GM12878 (cell line): Measurements from ENCODE around the gene ERP44. TPM values are rescaled to one million over a fixed set of nuclear protein-coding genes. Genes with fewer than 3 reads are reported as not detected.

Source experiments
- ATAC-seq: fragments of 200-7000 bp; cut with Tn5 transposase; 3 replicates; pipeline ENCODE4 v1.9.1; 2020; ENCODE audit warnings: mild to moderate bottlenecking, moderate library complexity
- BruUV-seq: library from RNA; stranded (reverse); fragments of 400-500 nt; replicated peaks from 2 replicates; lab custom pipeline; 2021; lab: Mats Ljungman, UMichigan
- CTCF ChIA-PET: fragments of 300-600 bp; sonication (Branson Sonifier 250); formaldehyde crosslinking; extraction: SDS; loops from one replicate; lab custom pipeline; 2021; ENCODE audit warnings: inconsistent platforms; lab: Yijun Ruan, JAX
- POLR2A ChIA-PET: fragments of 350-600 bp; formaldehyde crosslinking; extraction: SDS; loops from one replicate; lab custom pipeline; 2021; ENCODE audit warnings: inconsistent platforms; lab: Charles Lee
- RAD21 ChIA-PET: fragments of 300-600 bp; sonication (Branson Sonifier 250); formaldehyde crosslinking; loops from one replicate; lab custom pipeline; 2023; ENCODE audit warnings: antibody characterized with exemption; ENCODE audit not compliant: unreplicated experiment; lab: Charles Lee
- SMC1A ChIA-PET: fragments of 300-600 bp; sonication (Branson Sonifier 250); formaldehyde crosslinking; loops from one replicate; lab custom pipeline; 2023; ENCODE audit not compliant: unreplicated experiment, uncharacterized antibody; lab: Charles Lee
- DNase-seq: peaks from one replicate; pipeline ENCODE4 v3.0.0-alpha.2; 2011; ENCODE audit warnings: low read depth, low spot score
- FAIRE-seq: peaks from 3 replicates; lab custom pipeline; 2011; peaks lifted over from hg19 to GRCh38; lab: Jason Lieb, UNC
- H2AFZ ChIP-seq: 2 replicates; pipeline ENCODE4 v1.6.0; 2011; ENCODE audit warnings: low read depth, low read length, control low read depth; ENCODE audit not compliant: control insufficient read depth
- H3K27ac ChIP-seq: 2 replicates; pipeline ENCODE4 v1.5.1; 2011; ENCODE audit warnings: control low read depth; ENCODE audit not compliant: control insufficient read depth, insufficient read depth
- H3K27me3 ChIP-seq, 2 experiments: replicated peaks in 1 of 2; 2 replicates each; pipeline versions ENCODE4 v1.6.0 to v1.6.1; 2011; ENCODE audit warnings: low read length in 1 of 2; ENCODE audit not compliant: control insufficient read depth in 2 of 2, insufficient read depth in 2 of 2
- H3K36me3 ChIP-seq, 2 experiments: 2 replicates each; pipeline ENCODE4 v1.5.1; 2011; ENCODE audit warnings: low read length in 1 of 2; ENCODE audit not compliant: control insufficient read depth in 2 of 2, insufficient read depth in 2 of 2
- H3K4me1 ChIP-seq: 2 replicates; pipeline ENCODE4 v1.6.1; 2011; ENCODE audit warnings: mild to moderate bottlenecking, low read length, moderate library complexity, mixed read lengths; ENCODE audit not compliant: control insufficient read depth, insufficient read depth
- H3K4me2 ChIP-seq: 2 replicates; pipeline ENCODE4 v1.6.0; 2011; ENCODE audit warnings: control low read depth; ENCODE audit not compliant: control insufficient read depth, insufficient read depth
- H3K4me3 ChIP-seq: fragments of 200-600 bp; sonication (generic); 2 replicates; pipeline ENCODE4 v1.5.1; 2016
- H3K79me2 ChIP-seq: 2 replicates; pipeline ENCODE4 v1.6.0; 2011; ENCODE audit warnings: low read length; ENCODE audit not compliant: control insufficient read depth, insufficient read depth
- H3K9ac ChIP-seq: 2 replicates; pipeline ENCODE4 v1.8.0; 2011; ENCODE audit warnings: low read length, control low read depth, mixed read lengths; ENCODE audit not compliant: control insufficient read depth, insufficient read depth
- H3K9me3 ChIP-seq: replicated peaks from 3 replicates; pipeline ENCODE4 v1.5.1; 2011; ENCODE audit warnings: mild to moderate bottlenecking, low read length; ENCODE audit not compliant: control insufficient read depth, insufficient read depth
- H4K20me1 ChIP-seq: 2 replicates; pipeline ENCODE4 v1.6.0; 2011; ENCODE audit not compliant: control insufficient read depth, insufficient read depth
- BHLHE40 ChIP-seq, 2 experiments: fragments of 450-650 bp in 1 of 2; IDR thresholded peaks; 2 replicates each; pipeline ENCODE4 v1.6.1; 2011 to 2017; ENCODE audit warnings: low read depth in 2 of 2, borderline replicate concordance in 1 of 2, improper control_type of control experiment in 1 of 2, low read length in 1 of 2, mild to moderate bottlenecking in 1 of 2
- CREB1 ChIP-seq: IDR thresholded peaks from 2 replicates; pipeline ENCODE4 v1.6.1; 2012; ENCODE audit warnings: low read depth, mild to moderate bottlenecking, inconsistent platforms
- EED ChIP-seq: sonication (generic); IDR thresholded peaks from 2 replicates; pipeline ENCODE4 v1.6.1; 2016; ENCODE audit warnings: antibody characterized with exemption, low read depth
- EGR1 ChIP-seq, 2 experiments: IDR thresholded peaks; 1 replicate in 1 of 2; 2 replicates in 1 of 2; pipeline ENCODE4 v1.6.1; 2011 to 2012; ENCODE audit warnings: low read depth in 2 of 2, low read length in 2 of 2, borderline replicate concordance in 1 of 2, mild to moderate bottlenecking in 1 of 2, moderate library complexity in 1 of 2
- FOXM1 ChIP-seq: IDR thresholded peaks from 2 replicates; pipeline ENCODE4 v1.6.1; 2012; ENCODE audit warnings: low read depth, mild to moderate bottlenecking, inconsistent platforms, low read length, moderate library complexity
- GATAD2B ChIP-seq: fragments of 450-650 bp; conservative IDR thresholded peaks from 2 replicates; pipeline ENCODE4 v1.6.1; 2017; ENCODE audit warnings: low read depth, mild to moderate bottlenecking, moderate library complexity
- IKZF1 ChIP-seq: fragments of 450-650 bp; conservative IDR thresholded peaks from 2 replicates; pipeline ENCODE4 v1.6.1; 2017; ENCODE audit warnings: antibody characterized with exemption, mild to moderate bottlenecking
- IKZF2 ChIP-seq, 2 experiments: fragments of 450-650 bp; IDR thresholded peaks; 2 replicates each; pipeline ENCODE4 v1.6.1; 2017; ENCODE audit warnings: mild to moderate bottlenecking in 2 of 2, moderate library complexity in 2 of 2
- MEF2A ChIP-seq: IDR thresholded peaks from 2 replicates; pipeline ENCODE4 v1.6.1; 2011; ENCODE audit warnings: low read depth, mild to moderate bottlenecking, low read length, moderate library complexity; ENCODE audit not compliant: insufficient read depth
- MTA2 ChIP-seq: fragments of 450-650 bp; IDR thresholded peaks from 2 replicates; pipeline ENCODE4 v1.6.1; 2016; ENCODE audit warnings: low read depth, mild to moderate bottlenecking, moderate library complexity
- NFIC ChIP-seq: IDR thresholded peaks from 2 replicates; pipeline ENCODE4 v1.6.1; 2012; ENCODE audit warnings: low read depth, mild to moderate bottlenecking, inconsistent platforms, low read length, moderate library complexity
- NR2F1 ChIP-seq: fragments of 450-650 bp; conservative IDR thresholded peaks from 2 replicates; pipeline ENCODE4 v1.6.1; 2017; ENCODE audit warnings: mild to moderate bottlenecking
- RAD21 ChIP-seq: IDR thresholded peaks from 2 replicates; pipeline ENCODE4 v1.6.1; 2011; ENCODE audit warnings: mild to moderate bottlenecking, low read depth, low read length, moderate library complexity; ENCODE audit not compliant: insufficient read depth
- RUNX3 ChIP-seq: IDR thresholded peaks from 2 replicates; pipeline ENCODE4 v1.6.1; 2012; ENCODE audit warnings: low read length, inconsistent platforms
- SRF ChIP-seq, 2 experiments: IDR thresholded peaks; 2 replicates each; pipeline ENCODE4 v1.6.1; 2011; ENCODE audit warnings: low read depth in 2 of 2, low read length in 2 of 2, mild to moderate bottlenecking in 1 of 2, moderate library complexity in 1 of 2
- WRNIP1 ChIP-seq: IDR thresholded peaks from 2 replicates; pipeline ENCODE4 v1.6.1; 2011; ENCODE audit warnings: low read depth, low read length, improper control_type of control experiment, borderline replicate concordance
- ZNF217 ChIP-seq: fragments of 450-650 bp; IDR thresholded peaks from 2 replicates; pipeline ENCODE4 v1.6.1; 2017; ENCODE audit warnings: antibody characterized with exemption, mild to moderate bottlenecking
- WGBS: methylation state at CpG from one replicate; pipeline ENCODE4 v1.1.6; 2016; ENCODE audit warnings: low lambda C conversion rate; ENCODE audit not compliant: insufficient replicate concordance, insufficient coverage; ENCODE audit errors: missing lambda C conversion rate; 5-methylcytosine and 5-hydroxymethylcytosine counted together
- in situ Hi-C: fragments of 300-500 bp; cut with MboI; formaldehyde crosslinking; loops from 9 replicates; pipeline ENCODE4 v1.14.3; 2018; ENCODE audit warnings: mixed read lengths
- intact Hi-C: fragments of 100-400 bp; cut with micrococcal nuclease; formaldehyde crosslinking; loops from one replicate; pipeline ENCODE4 v1.14.2; 2022; ENCODE audit not compliant: unreplicated experiment
- polyA plus RNA-seq, 11 experiments: library from polyadenylated mRNA; depleted of rRNA in 4 of 11; unstranded in 6 of 11; stranded (reverse) in 5 of 11; fragments of >200 nt; fragmentation: Nextera tagmentation in 4 of 11; fragmentation: Illumina TruSeq in 1 of 11; extraction: Ambion mirVana in 4 of 11; extraction: Trizol in 1 of 11; gene quantifications; 1 replicate in 1 of 11; 2 replicates in 10 of 11; pipeline versions ENCODE4 v1.2.1 to v1.2.3, GENCODE V29; 2011 to 2016; ENCODE audit warnings: inconsistent platforms in 2 of 11, missing spikeins in 2 of 11, low read depth in 1 of 11
- total RNA-seq, 4 experiments: library from RNA; depleted of rRNA in 3 of 4; stranded (reverse); fragments of >200 nt in 3 of 4; fragmentation: Illumina TruSeq in 1 of 4; extraction: Trizol in 1 of 4; gene quantifications; 2 replicates each; pipeline versions ENCODE4 v1.2.1 to v1.2.3, GENCODE V29; 2013 to 2021
- TF ChIP-seq, protein P1 (sequence below): fragments of 450-650 bp; IDR thresholded peaks from 2 replicates; pipeline ENCODE4 v1.6.1; 2016; ENCODE audit warnings: mild to moderate bottlenecking
- TF ChIP-seq, protein P2 (sequence below): fragments of 450-650 bp; IDR thresholded peaks from 2 replicates; pipeline ENCODE4 v1.6.1; 2017; ENCODE audit warnings: low read depth, mild to moderate bottlenecking, moderate library complexity
- TF ChIP-seq, protein P3 (sequence below): IDR thresholded peaks from 2 replicates; pipeline ENCODE4 v1.6.1; 2011; ENCODE audit warnings: mild to moderate bottlenecking, low read depth, low read length, moderate library complexity; ENCODE audit not compliant: insufficient replicate concordance

The ERP44 gene
- total and polyA plus RNA-seq, 10 of the 15 experiments (the other 5 are each of a cell fraction or from before 2014, with no cell fraction given) = 11.5 to 52.4 (median 20.2) TPM

DNA sequence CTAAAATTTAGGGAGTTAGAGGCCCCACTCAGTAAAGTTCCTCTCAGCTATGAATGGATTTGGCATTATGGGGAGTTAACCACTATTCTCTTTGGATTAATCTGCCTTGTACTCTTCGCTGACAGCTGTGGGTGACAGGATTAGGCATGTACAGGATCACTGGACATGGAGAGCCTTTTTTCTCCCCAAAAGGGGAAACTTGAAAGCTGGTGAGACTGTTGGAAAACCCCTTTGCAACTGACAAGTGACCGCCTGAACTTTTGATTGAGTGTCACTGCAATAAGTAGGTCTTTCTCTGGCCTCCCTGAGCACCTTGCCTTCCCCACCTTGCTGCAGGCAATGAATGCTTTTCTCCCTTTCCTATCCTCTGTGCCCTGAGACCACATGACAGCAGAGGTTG is 68.3 kb downstream of the ERP44 start:
- H3K27me3 ChIP-seq = no peaks in the 10 kb centered on the region
- H3K79me2 ChIP-seq = peaks cover 22% of the 10 kb centered on the region
- H3K9me3 ChIP-seq = no peaks in the 10 kb centered on the region; the same call in 2 of the 3 replicates
- POLR2A ChIA-PET = interaction anchor here (0.6 to 1.3 kb wide), 9 partner anchors 8 to 343 kb away, joined by 3 to 4 read pairs (median 3); partner anchors contain the start of genes ERP44 and INVS
- no peak overlapping the region for H3K4me3 ChIP-seq
- peak overlapping the region; percentile 4; the same call in 1 of the 2 replicates for H3K4me2 ChIP-seq
- no peak overlapping the region for H2AFZ ChIP-seq
- SMC1A ChIA-PET = interaction anchor here (0.6 to 7.2 kb wide), 16 partner anchors 16 to 309 kb away, joined by 3 to 115 read pairs (median 4); no protein-coding TSS in a partner anchor
- H3K27ac ChIP-seq = peak overlapping the region; percentile 63
- peaks cover 0 to 4% of the 10 kb centered on the region in 2 experiments; a peak in 1 of 4 replicates for H3K36me3 ChIP-seq
- RAD21 ChIA-PET = interaction anchor here (0.9 to 3.5 kb wide), 15 partner anchors 15 to 867 kb away, joined by 3 to 20 read pairs (median 4); no protein-coding TSS in a partner anchor
- peaks cover 28% of the 10 kb centered on the region for H3K4me1 ChIP-seq
- peak; percentile 79 for ATAC-seq
- no TSS peak for BruUV-seq
- DNase-seq = peak; percentile 21
- intact Hi-C loops (no loop called here), in situ Hi-C loops (loop anchor here (5.0 kb wide), 2 partner anchors 187 to 292 kb away; no protein-coding TSS in a partner anchor)
- CTCF ChIA-PET = interaction anchor here (1.0 to 8.0 kb wide), 13 partner anchors 16 to 867 kb away, joined by 3 to 143 read pairs (median 3); partner anchors contain the start of gene NR4A3
- no peaks in the 10 kb centered on the region for H4K20me1 ChIP-seq
- H3K9ac ChIP-seq = no peak overlapping the region
- FAIRE-seq = no peak
- 50% methylated on average over 2 of the region's 2 CpGs for WGBS
- TF ChIP-seq, protein P1, sequence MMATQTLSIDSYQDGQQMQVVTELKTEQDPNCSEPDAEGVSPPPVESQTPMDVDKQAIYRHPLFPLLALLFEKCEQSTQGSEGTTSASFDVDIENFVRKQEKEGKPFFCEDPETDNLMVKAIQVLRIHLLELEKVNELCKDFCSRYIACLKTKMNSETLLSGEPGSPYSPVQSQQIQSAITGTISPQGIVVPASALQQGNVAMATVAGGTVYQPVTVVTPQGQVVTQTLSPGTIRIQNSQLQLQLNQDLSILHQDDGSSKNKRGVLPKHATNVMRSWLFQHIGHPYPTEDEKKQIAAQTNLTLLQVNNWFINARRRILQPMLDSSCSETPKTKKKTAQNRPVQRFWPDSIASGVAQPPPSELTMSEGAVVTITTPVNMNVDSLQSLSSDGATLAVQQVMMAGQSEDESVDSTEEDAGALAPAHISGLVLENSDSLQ = peak; percentile 85
- TF ChIP-seq RUNX3 (peak; percentile 63), EGR1 (IDR thresholded peaks at IDR 0.05; ENCODE audit: borderline replicate concordance in 1 of 2, low read depth in 2 of 2, low read length in 2 of 2) (no peak), NR2F1 (peak; percentile 60; the same call in 1 of the 2 replicates), NFIC (0 out of 2 replicates have a peak, but pooled peaks have one; percentile 32), FOXM1 (peak; percentile 33; the same call in 1 of the 2 replicates), BHLHE40 (IDR thresholded peaks at IDR 0.05; ENCODE audit: borderline replicate concordance in 1 of 2, low read depth in 2 of 2, low read length in 1 of 2) (peak in 1 of 2 experiments; percentile 15; a peak in 1 of 4 replicates), EED (peak; percentile 87), IKZF1 (peak; percentile 89), RAD21 (peak; percentile 20; the same call in 1 of the 2 replicates), SRF (IDR thresholded peaks at IDR 0.05; ENCODE audit: low read depth in 2 of 2, low read length in 2 of 2) (peak in 1 of 2 experiments; percentile 47; a peak in 1 of 4 replicates), MEF2A (no peak), ZNF217 (0 out of 2 replicates have a peak, but pooled peaks have one; percentile 18), CREB1 (0 out of 2 replicates have a peak, but pooled peaks have one; percentile 38), GATAD2B (0 out of 2 replicates have a peak, but pooled peaks have one; percentile 37), MTA2 (peak; percentile 21; the same call in 1 of the 2 replicates), IKZF2 (IDR thresholded peaks at IDR 0.05) (peak; percentile 75 to 82; a peak in 3 of 4 replicates), WRNIP1 (no peak)
- TF ChIP-seq, protein P2, sequence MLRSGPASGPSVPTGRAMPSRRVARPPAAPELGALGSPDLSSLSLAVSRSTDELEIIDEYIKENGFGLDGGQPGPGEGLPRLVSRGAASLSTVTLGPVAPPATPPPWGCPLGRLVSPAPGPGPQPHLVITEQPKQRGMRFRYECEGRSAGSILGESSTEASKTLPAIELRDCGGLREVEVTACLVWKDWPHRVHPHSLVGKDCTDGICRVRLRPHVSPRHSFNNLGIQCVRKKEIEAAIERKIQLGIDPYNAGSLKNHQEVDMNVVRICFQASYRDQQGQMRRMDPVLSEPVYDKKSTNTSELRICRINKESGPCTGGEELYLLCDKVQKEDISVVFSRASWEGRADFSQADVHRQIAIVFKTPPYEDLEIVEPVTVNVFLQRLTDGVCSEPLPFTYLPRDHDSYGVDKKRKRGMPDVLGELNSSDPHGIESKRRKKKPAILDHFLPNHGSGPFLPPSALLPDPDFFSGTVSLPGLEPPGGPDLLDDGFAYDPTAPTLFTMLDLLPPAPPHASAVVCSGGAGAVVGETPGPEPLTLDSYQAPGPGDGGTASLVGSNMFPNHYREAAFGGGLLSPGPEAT = peak; percentile 83
- TF ChIP-seq, protein P3, sequence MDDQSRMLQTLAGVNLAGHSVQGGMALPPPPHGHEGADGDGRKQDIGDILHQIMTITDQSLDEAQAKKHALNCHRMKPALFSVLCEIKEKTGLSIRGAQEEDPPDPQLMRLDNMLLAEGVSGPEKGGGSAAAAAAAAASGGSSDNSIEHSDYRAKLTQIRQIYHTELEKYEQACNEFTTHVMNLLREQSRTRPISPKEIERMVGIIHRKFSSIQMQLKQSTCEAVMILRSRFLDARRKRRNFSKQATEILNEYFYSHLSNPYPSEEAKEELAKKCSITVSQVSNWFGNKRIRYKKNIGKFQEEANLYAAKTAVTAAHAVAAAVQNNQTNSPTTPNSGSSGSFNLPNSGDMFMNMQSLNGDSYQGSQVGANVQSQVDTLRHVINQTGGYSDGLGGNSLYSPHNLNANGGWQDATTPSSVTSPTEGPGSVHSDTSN = peak; percentile 72
